ENCODE results near the gene LAD1. TPM values are rescaled to one million over a fixed set of nuclear protein-coding genes. Genes with fewer than 3 reads are reported as not detected.

LAD1 gene
- total and polyA plus RNA-seq, 2 of the 13 experiments (the other 11 are each of a cell fraction or from before 2014, with no cell fraction given): 10.8 to 65.6 TPM

- TF ChIP-seq ZNF687 (CRISPR knock-in tag; IDR thresholded peaks at IDR 0.05): peak; percentile 92
- TF ChIP-seq SAP130 (CRISPR knock-in tag; IDR thresholded peaks at IDR 0.05; ENCODE audit: low read depth): peak; percentile 79
- TF ChIP-seq IRX3 (CRISPR knock-in tag; IDR thresholded peaks at IDR 0.05; ENCODE audit: borderline replicate concordance, low read depth): no peak
- TF ChIP-seq ZZZ3 (CRISPR knock-in tag; IDR thresholded peaks at IDR 0.05; ENCODE audit: borderline replicate concordance): no peak; the same call in 1 of the 2 replicates
- TF ChIP-seq, protein P1, sequence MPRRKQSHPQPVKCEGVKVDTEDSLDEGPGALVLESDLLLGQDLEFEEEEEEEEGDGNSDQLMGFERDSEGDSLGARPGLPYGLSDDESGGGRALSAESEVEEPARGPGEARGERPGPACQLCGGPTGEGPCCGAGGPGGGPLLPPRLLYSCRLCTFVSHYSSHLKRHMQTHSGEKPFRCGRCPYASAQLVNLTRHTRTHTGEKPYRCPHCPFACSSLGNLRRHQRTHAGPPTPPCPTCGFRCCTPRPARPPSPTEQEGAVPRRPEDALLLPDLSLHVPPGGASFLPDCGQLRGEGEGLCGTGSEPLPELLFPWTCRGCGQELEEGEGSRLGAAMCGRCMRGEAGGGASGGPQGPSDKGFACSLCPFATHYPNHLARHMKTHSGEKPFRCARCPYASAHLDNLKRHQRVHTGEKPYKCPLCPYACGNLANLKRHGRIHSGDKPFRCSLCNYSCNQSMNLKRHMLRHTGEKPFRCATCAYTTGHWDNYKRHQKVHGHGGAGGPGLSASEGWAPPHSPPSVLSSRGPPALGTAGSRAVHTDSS (CRISPR knock-in tag; conservative IDR thresholded peaks at IDR 0.05): no peak
- no peak for TF ChIP-seq IKZF1 (IDR thresholded peaks at IDR 0.05)
- peak; percentile 63; the same call in 1 of the 2 replicates for TF ChIP-seq SNAPC4 (CRISPR knock-in tag; IDR thresholded peaks at IDR 0.05)
- TF ChIP-seq HNRNPL (IDR thresholded peaks at IDR 0.05; ENCODE audit: low read depth, low read length): peak; percentile 94
- no peak for TF ChIP-seq MYNN (CRISPR knock-in tag; IDR thresholded peaks at IDR 0.05; ENCODE audit: low read depth)
- no peak for TF ChIP-seq ZNF143 (CRISPR knock-in tag; IDR thresholded peaks at IDR 0.05)
- TF ChIP-seq ZNF850 (CRISPR knock-in tag; conservative IDR thresholded peaks at IDR 0.05): no peak
- peak; percentile 48; the same call in 1 of the 2 replicates for TF ChIP-seq RBFOX2 (IDR thresholded peaks at IDR 0.05; ENCODE audit: low read depth, low read length)
- TF ChIP-seq ZNF138 (CRISPR knock-in tag; IDR thresholded peaks at IDR 0.05; ENCODE audit: low read depth): no peak
- TF ChIP-seq, protein P2, sequence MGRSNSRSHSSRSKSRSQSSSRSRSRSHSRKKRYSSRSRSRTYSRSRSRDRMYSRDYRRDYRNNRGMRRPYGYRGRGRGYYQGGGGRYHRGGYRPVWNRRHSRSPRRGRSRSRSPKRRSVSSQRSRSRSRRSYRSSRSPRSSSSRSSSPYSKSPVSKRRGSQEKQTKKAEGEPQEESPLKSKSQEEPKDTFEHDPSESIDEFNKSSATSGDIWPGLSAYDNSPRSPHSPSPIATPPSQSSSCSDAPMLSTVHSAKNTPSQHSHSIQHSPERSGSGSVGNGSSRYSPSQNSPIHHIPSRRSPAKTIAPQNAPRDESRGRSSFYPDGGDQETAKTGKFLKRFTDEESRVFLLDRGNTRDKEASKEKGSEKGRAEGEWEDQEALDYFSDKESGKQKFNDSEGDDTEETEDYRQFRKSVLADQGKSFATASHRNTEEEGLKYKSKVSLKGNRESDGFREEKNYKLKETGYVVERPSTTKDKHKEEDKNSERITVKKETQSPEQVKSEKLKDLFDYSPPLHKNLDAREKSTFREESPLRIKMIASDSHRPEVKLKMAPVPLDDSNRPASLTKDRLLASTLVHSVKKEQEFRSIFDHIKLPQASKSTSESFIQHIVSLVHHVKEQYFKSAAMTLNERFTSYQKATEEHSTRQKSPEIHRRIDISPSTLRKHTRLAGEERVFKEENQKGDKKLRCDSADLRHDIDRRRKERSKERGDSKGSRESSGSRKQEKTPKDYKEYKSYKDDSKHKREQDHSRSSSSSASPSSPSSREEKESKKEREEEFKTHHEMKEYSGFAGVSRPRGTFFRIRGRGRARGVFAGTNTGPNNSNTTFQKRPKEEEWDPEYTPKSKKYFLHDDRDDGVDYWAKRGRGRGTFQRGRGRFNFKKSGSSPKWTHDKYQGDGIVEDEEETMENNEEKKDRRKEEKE (IDR thresholded peaks at IDR 0.05): no peak
- no peak for TF ChIP-seq ZNF547 (CRISPR knock-in tag; IDR thresholded peaks at IDR 0.05)
- no peak for TF ChIP-seq ZKSCAN1 (IDR thresholded peaks at IDR 0.05; ENCODE audit: low read length)
- no peak for TF ChIP-seq ZC3H13 (CRISPR knock-in tag; IDR thresholded peaks at IDR 0.05)
These were observed 2.2 kb downstream of the LAD1 start (continued) for GRCh38 chr1:201396861-201397464.

Data from HepG2 (cell line).